ENCODE data around the gene CLEC19A.

GRCh38 chr16:19242987-19243575, 42.5 kb upstream of the CLEC19A start:
- no peak for TF ChIP-seq POLR2A (IDR thresholded peaks at IDR 0.05; ENCODE audit: low read length)
- TF ChIP-seq GATA1 (IDR thresholded peaks at IDR 0.05; ENCODE audit: low read depth, low read length), result no peak
